KMS-11 (cell line): ENCODE results near the gene DLST.

Source experiments
- H2AFZ ChIP-seq: fragments of 200-600 bp; sonication (generic); 2 replicates; pipeline ENCODE4 v1.6.1; 2016; ENCODE audit warnings: antibody characterized with exemption, mixed run types, low read depth
- H3K27ac ChIP-seq: fragments of 200-600 bp; sonication (generic); 2 replicates; pipeline ENCODE4 v1.6.1; 2016; ENCODE audit warnings: mild to moderate bottlenecking, mixed run types
- H3K27me3 ChIP-seq: fragments of 200-600 bp; sonication (generic); 2 replicates; pipeline ENCODE4 v1.6.1; 2017; ENCODE audit warnings: mild to moderate bottlenecking, low read depth, mixed run types, moderate library complexity; ENCODE audit not compliant: insufficient read depth
- H3K36me3 ChIP-seq: fragments of 200-600 bp; sonication (generic); 2 replicates; pipeline ENCODE4 v1.6.1; 2017; ENCODE audit warnings: mild to moderate bottlenecking, mixed run types; ENCODE audit not compliant: insufficient read depth
- H3K4me1 ChIP-seq: fragments of 200-600 bp; sonication (generic); 2 replicates; pipeline ENCODE4 v1.6.1; 2016; ENCODE audit warnings: mild to moderate bottlenecking, low read depth, mixed run types; ENCODE audit not compliant: poor library complexity, severe bottlenecking
- H3K4me2 ChIP-seq: fragments of 200-600 bp; sonication (generic); 2 replicates; pipeline ENCODE4 v1.7.0; 2016; ENCODE audit warnings: mild to moderate bottlenecking, mixed run types
- H3K4me3 ChIP-seq: fragments of 200-600 bp; sonication (generic); IDR thresholded peaks from 2 replicates; pipeline ENCODE4 v1.6.1; 2017; ENCODE audit warnings: low read depth, low read length, mixed read lengths; ENCODE audit not compliant: insufficient read depth
- H3K79me2 ChIP-seq: fragments of 200-600 bp; sonication (generic); 2 replicates; pipeline ENCODE4 v1.6.1; 2016; ENCODE audit warnings: low read depth, mixed run types; ENCODE audit not compliant: insufficient read depth
- H3K9ac ChIP-seq: fragments of 200-600 bp; sonication (generic); 2 replicates; pipeline ENCODE4 v1.6.1; 2016; ENCODE audit warnings: mild to moderate bottlenecking, mixed run types
- H4K20me1 ChIP-seq: fragments of 200-600 bp; sonication (generic); 2 replicates; pipeline ENCODE4 v1.6.1; 2016; ENCODE audit warnings: mild to moderate bottlenecking, mixed run types; ENCODE audit not compliant: insufficient read depth
- TF ChIP-seq, protein P1 (sequence below): fragments of 200-600 bp; sonication (generic); conservative IDR thresholded peaks from 2 replicates; pipeline ENCODE4 v1.6.1; 2017; ENCODE audit warnings: low read depth, mild to moderate bottlenecking, antibody characterized with exemption, low read length, moderate library complexity, mixed read lengths

The DLST gene

GRCh38 chr14:74949191-74949601 lies 67.5 kb downstream of the DLST start:
- no peak overlapping the region for H3K4me3 ChIP-seq
- H4K20me1 ChIP-seq = no peaks in the 10 kb centered on the region
- no peak overlapping the region for H3K4me2 ChIP-seq
- no peaks in the 10 kb centered on the region for H3K36me3 ChIP-seq
- no peak overlapping the region for H3K27ac ChIP-seq
- no peaks in the 10 kb centered on the region for H3K4me1 ChIP-seq
- no peaks in the 10 kb centered on the region for H3K79me2 ChIP-seq
- TF ChIP-seq, protein P1, sequence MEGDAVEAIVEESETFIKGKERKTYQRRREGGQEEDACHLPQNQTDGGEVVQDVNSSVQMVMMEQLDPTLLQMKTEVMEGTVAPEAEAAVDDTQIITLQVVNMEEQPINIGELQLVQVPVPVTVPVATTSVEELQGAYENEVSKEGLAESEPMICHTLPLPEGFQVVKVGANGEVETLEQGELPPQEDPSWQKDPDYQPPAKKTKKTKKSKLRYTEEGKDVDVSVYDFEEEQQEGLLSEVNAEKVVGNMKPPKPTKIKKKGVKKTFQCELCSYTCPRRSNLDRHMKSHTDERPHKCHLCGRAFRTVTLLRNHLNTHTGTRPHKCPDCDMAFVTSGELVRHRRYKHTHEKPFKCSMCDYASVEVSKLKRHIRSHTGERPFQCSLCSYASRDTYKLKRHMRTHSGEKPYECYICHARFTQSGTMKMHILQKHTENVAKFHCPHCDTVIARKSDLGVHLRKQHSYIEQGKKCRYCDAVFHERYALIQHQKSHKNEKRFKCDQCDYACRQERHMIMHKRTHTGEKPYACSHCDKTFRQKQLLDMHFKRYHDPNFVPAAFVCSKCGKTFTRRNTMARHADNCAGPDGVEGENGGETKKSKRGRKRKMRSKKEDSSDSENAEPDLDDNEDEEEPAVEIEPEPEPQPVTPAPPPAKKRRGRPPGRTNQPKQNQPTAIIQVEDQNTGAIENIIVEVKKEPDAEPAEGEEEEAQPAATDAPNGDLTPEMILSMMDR = no peak
- no peak overlapping the region for H3K9ac ChIP-seq
- no peaks in the 10 kb centered on the region for H3K27me3 ChIP-seq
- H2AFZ ChIP-seq = no peak overlapping the region

GRCh38 chr14:74949859-74950573 lies 68.3 kb downstream of the DLST start:
- TF ChIP-seq, protein P1 = no peak
- H2AFZ ChIP-seq = no peak overlapping the region
- H3K27me3 ChIP-seq = no peaks in the 10 kb centered on the region
- no peak overlapping the region for H3K4me3 ChIP-seq
- H3K4me2 ChIP-seq = no peak overlapping the region
- no peaks in the 10 kb centered on the region for H3K79me2 ChIP-seq
- H3K9ac ChIP-seq = no peak overlapping the region
- no peak overlapping the region for H3K27ac ChIP-seq
- H3K4me1 ChIP-seq = no peaks in the 10 kb centered on the region
- no peaks in the 10 kb centered on the region for H3K36me3 ChIP-seq
- no peaks in the 10 kb centered on the region for H4K20me1 ChIP-seq

GRCh38 chr14:74950795-74951442 lies 69.2 kb downstream of the DLST start:
- TF ChIP-seq, protein P1 = no peak
- Histone ChIP-seq H3K9ac (no peak overlapping the region), H3K4me1 (no peaks in the 10 kb centered on the region), H3K36me3 (no peaks in the 10 kb centered on the region), H3K79me2 (no peaks in the 10 kb centered on the region), H3K27me3 (no peaks in the 10 kb centered on the region), H2AFZ (no peak overlapping the region), H3K4me2 (no peak overlapping the region), H4K20me1 (no peaks in the 10 kb centered on the region), H3K27ac (no peak overlapping the region), H3K4me3 (no peak overlapping the region)

DNA sequence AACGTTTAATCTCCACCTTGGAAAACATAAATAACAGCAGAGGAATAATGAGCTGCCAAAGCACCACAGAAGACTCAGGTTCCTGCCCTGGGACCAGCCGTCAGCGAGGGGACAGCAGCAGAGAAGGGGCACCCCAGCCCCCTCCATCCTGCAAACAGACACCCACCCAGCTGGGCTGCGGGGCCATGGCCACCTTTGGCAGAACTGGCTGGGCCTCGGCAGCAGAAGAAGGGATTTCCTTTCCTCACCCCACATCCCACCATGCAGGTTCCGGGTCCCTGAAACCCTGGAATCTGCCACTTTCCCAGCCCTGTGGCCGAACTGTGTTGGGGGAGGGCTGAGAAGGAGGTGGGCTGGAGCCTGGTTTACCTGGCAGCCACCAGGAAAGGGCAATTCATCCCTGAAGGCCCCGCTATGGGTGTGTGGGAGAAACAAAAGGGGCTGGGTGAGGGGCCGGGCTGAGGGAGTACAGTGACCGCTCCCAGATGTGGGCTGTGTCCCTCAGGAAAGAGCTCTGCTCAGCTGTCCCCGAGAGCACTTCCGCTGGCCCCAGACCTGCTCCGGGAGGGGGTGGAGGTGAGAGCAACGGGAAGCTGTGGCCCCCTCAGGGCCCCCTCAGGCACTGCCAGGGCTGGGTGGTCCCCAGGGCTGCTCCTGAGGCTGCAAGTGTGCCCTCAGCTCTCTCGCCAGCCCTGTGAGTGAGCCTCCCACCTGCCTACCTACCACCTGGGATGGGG lies 69.9 kb downstream of the DLST start:
- no peaks in the 10 kb centered on the region for H3K4me1 ChIP-seq
- no peaks in the 10 kb centered on the region for H3K36me3 ChIP-seq
- no peak overlapping the region for H3K4me2 ChIP-seq
- H3K79me2 ChIP-seq = no peaks in the 10 kb centered on the region
- H3K9ac ChIP-seq = no peak overlapping the region
- no peak overlapping the region for H3K4me3 ChIP-seq
- TF ChIP-seq, protein P1 = no peak
- H4K20me1 ChIP-seq = no peaks in the 10 kb centered on the region
- H3K27ac ChIP-seq = no peak overlapping the region
- H3K27me3 ChIP-seq = no peaks in the 10 kb centered on the region
- H2AFZ ChIP-seq = no peak overlapping the region
